SH-SY5Y (cell line): Measurements from ENCODE around the gene CST8.

ENCODE experiments used
- GATA2 ChIP-seq: IDR thresholded peaks from 2 replicates; pipeline ENCODE4 v1.6.1; 2011; ENCODE audit warnings: mild to moderate bottlenecking, low read depth, low read length
- GATA3 ChIP-seq: IDR thresholded peaks from 2 replicates; pipeline ENCODE4 v1.6.1; 2011; ENCODE audit warnings: low read depth, mild to moderate bottlenecking, low read length, moderate library complexity

CST8 gene

GRCh38 chr20:23532533-23532932 lies 41.6 kb downstream of the CST8 start:
- TF ChIP-seq GATA2 (no peak), GATA3 (no peak)

DNA sequence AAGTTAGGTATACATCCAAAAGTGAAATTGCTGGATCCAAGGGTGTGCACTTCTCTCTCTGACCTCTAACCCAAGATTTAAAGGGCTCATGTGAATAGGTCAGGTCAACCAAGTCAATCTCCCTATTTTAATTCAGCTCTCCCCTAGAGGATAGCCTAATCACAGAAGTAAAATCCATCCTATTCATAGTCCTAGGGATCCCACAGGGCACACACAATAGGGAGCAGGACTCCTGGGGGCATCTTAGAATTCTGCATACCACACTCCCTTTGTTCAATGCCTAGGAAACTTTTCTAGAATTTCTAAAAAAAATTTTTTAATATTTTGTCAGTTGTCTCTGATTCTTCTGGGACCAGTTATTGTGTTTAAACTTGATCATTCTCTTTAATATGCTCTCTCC lies 42.2 kb downstream of the CST8 start:
- TF ChIP-seq GATA2 (no peak), GATA3 (no peak)

DNA sequence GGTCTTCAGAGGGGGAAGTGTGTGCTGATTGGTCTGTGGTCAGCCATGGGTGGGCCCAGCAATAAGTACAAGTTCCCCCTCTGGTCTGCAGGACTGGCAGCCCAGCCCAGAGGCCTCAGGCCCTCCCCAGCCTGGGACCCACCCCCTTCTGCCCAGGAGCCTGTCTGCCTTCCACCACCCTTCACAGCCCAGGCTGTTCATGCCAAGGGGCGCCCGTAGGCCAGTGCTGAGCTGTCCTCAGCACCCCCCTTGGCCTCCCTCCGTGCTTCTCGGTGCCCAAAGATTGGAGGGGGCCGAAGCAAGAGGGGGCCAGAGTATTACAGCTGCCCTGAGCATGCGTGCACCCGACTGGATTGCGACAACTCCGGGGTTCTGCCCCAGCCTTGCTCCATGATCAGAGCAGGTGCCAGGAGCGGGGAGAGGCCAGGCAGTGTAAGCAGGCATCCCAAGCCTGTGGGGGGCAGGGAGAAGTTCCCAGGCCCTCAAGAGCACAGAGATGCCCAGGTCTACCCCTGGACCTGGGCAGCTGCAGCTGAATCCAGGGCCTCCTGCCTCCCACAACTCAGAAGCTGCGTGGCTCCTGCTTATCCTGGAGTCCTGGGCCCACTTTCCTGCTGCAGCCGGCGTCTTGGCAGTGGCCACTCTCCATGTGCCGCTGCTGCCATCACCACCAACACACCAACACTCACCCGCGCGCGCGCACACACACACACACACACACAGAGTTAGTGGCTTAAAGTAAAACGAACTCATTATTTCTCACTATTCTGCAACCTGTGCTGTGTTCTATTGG lies 44.1 kb downstream of the CST8 start:
- TF ChIP-seq GATA3: no peak
- no peak for TF ChIP-seq GATA2

- TF ChIP-seq GATA3: no peak
- TF ChIP-seq GATA2: no peak
Measured at GRCh38 chr20:23536328-23536974, 45.5 kb downstream of the CST8 start.

GRCh38 chr20:23537030-23537429 lies 46.1 kb downstream of the CST8 start:
- TF ChIP-seq GATA3 (no peak), GATA2 (no peak)

DNA sequence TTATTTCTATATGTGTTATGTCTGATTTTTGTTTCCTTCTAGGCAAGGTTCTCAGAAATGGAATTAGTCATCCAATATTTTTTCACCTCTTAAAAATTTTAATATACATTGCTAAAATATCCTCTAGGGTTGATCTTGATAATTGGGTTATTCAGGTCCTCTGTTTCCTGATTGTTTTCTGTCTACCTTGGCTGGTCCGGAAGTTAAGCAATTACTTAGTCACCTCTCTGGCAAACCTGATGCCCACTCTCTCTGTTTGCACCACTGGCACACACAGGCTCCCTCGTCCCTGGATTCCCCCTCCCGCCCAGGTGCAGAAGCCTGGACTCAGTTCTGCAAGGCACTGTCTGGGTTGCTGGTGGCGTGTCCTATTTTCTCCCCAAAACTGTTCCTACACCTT lies 49.7 kb downstream of the CST8 start:
- TF ChIP-seq GATA3: no peak
- TF ChIP-seq GATA2: no peak

- TF ChIP-seq GATA2 (no peak), GATA3 (no peak)
Measured at GRCh38 chr20:23541330-23541729, 50.4 kb downstream of the CST8 start.

DNA sequence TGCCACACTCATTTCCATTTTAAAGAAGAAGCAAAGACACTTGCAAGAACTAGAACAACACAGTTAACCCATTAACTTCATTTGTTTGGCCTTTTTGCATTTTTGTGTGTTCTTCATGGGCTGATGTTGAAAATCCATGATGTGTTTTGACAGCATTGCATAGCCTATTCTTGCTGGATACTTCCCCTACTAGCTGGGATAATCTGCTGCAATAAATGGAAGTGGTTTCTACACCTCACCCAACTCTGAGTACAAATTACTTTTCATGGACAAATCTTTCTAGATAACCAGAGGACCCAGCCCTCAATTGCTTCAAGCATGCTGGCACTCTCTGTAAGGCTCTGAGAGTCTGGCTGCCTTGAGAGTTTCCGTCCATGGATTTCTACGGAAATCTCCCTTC lies 50.9 kb downstream of the CST8 start:
- TF ChIP-seq GATA2 (no peak), GATA3 (no peak)

- TF ChIP-seq GATA2: no peak
- no peak for TF ChIP-seq GATA3
Measured at GRCh38 chr20:23542801-23543200, 51.9 kb downstream of the CST8 start.

- no peak for TF ChIP-seq GATA3
- no peak for TF ChIP-seq GATA2
Measured at GRCh38 chr20:23544133-23544532, 53.2 kb downstream of the CST8 start.
